G401 (cell line): ENCODE data around the gene RORC. TPM values are rescaled to one million over a fixed set of nuclear protein-coding genes. Genes with fewer than 3 reads are reported as not detected.

Experiments used
- DNase-seq: peaks from one replicate; pipeline ENCODE4 v3.0.0-alpha.2; 2015; ENCODE audit warnings: low spot score
- in situ Hi-C: cut with HindIII; loops from 2 replicates; pipeline ENCODE4 v1.10.0; 2016; ENCODE audit warnings: low sequenced_read_pairs, mixed read lengths
- total RNA-seq: library from RNA; depleted of rRNA; stranded (reverse); fragments of >200 nt; shearing (Covaris generic); gene quantifications from 2 replicates; pipeline ENCODE4 v1.2.3, GENCODE V29; 2014

Gene RORC
- total RNA-seq, 1 experiment from 2014 or later = not detected

GRCh38 chr1:151851886-151852285 is 20.3 kb upstream of the RORC start:
- in situ Hi-C loops = no loop called here
- no peak for DNase-seq

- no peak for DNase-seq
- in situ Hi-C loops = no loop called here
These were observed 18.3 kb upstream of the RORC start for GRCh38 chr1:151849871-151850270.

GRCh38 chr1:151849126-151849525 is 17.5 kb upstream of the RORC start:
- DNase-seq = no peak
- in situ Hi-C loops = no loop called here

- DNase-seq = no peak
- in situ Hi-C loops = no loop called here
These were observed 16.4 kb upstream of the RORC start for GRCh38 chr1:151847867-151848596.

GRCh38 chr1:151846686-151847237 is 15.2 kb upstream of the RORC start:
- in situ Hi-C loops = no loop called here
- no peak for DNase-seq

GRCh38 chr1:151846062-151846568 is 14.5 kb upstream of the RORC start:
- no peak for DNase-seq

GRCh38 chr1:151843398-151843797 is 11.8 kb upstream of the RORC start:
- no peak for DNase-seq

More at GRCh38 chr1:151846062-151846568, 14.5 kb upstream of the RORC start:
- in situ Hi-C loops = no loop called here

GRCh38 chr1:151841141-151841540 is 9.5 kb upstream of the RORC start:
- no peak for DNase-seq
- in situ Hi-C loops = no loop called here

More at GRCh38 chr1:151843398-151843797, 11.8 kb upstream of the RORC start:
- in situ Hi-C loops = no loop called here

GRCh38 chr1:151840421-151840820 is 8.8 kb upstream of the RORC start:
- in situ Hi-C loops = no loop called here

GRCh38 chr1:151839457-151840403 is 8.1 kb upstream of the RORC start, which contains the start of gene C2CD4D:
TSS of gene C2CD4D (minus strand) at chr1:151839820. CDS start at chr1:151838989, 831 bp downstream.
- in situ Hi-C loops = no loop called here
- DNase-seq = peak; percentile 72

More at GRCh38 chr1:151840421-151840820, 8.8 kb upstream of the RORC start:
- no peak for DNase-seq

GRCh38 chr1:151839082-151839412 is 7.4 kb upstream of the RORC start:
- no peak for DNase-seq
- in situ Hi-C loops = no loop called here

- DNase-seq = no peak
- in situ Hi-C loops = no loop called here
These were observed 6.8 kb upstream of the RORC start for GRCh38 chr1:151838222-151839081.

GRCh38 chr1:151837884-151838221 is 6.3 kb upstream of the RORC start:
- in situ Hi-C loops = no loop called here
- DNase-seq = no peak

- in situ Hi-C loops = no loop called here
- no peak for DNase-seq
These were observed 5.6 kb upstream of the RORC start for GRCh38 chr1:151837197-151837596.

GRCh38 chr1:151835596-151835995 is 4.0 kb upstream of the RORC start:
- in situ Hi-C loops = no loop called here
- DNase-seq = no peak

- DNase-seq = no peak
- in situ Hi-C loops = no loop called here
These were observed 2.6 kb upstream of the RORC start for GRCh38 chr1:151834239-151834638.

GRCh38 chr1:151833172-151833900 is 1.7 kb upstream of the RORC start:
- in situ Hi-C loops = no loop called here
- DNase-seq = no peak

GRCh38 chr1:151832318-151832980 is 847 bp upstream of the RORC start:
- peak; percentile 91 for DNase-seq
- in situ Hi-C loops = no loop called here
